ENCODE results near the gene ARID4B. TPM values are rescaled to one million over a fixed set of nuclear protein-coding genes. Genes with fewer than 3 reads are reported as not detected.
"Not testable (repeated sequence)": the region's sequence is repeated elsewhere in the genome, so short reads cannot be mapped to it uniquely, and the experiment has no call there.

The ARID4B gene
- total RNA-seq, 1 donor from 2014 or later: 87.0 TPM

GRCh38 chr1:235159930-235160329 lies 168.0 kb downstream of the ARID4B start:
- not testable (repeated sequence) for DNase-seq

DNA sequence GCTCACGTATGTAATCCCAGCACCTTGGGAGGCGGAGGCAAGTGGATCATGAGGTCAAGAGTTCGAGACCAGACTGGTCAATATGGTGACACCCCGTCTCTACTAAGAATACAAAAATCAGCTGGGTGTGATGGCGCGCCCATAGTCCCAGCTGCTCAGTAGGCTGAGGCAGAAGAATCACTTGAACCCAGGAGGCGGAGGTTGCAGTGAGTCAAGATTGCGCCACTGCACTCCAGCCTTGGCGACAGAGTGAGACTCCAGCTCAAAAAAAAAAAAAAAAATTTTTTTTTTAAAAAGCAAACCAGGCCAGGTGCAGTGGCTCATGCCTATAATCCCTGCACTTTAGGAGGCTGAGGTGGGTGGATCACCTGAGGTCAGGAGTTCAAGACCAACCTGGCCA lies 168.7 kb downstream of the ARID4B start:
- not testable (repeated sequence) for DNase-seq

DNA sequence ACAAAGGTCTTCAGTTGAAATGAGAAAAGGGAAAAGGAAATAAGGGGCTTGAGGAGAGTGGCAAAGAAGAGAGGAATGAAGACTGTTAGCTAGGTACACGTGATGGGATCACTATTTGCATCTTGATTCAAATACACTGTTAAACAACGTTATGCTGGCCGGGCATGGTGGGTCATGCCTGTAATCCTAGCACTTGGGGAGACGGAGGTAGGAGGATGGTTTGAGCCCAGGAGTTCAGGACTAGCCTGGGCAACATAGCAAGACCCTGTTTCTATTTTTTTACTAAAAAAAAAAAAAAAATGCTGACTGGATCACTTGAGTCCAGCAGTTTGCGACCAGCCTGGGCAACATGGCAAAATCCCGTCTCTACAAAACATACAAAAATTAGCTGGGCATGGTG lies 169.3 kb downstream of the ARID4B start:
- no peak for DNase-seq

DNA sequence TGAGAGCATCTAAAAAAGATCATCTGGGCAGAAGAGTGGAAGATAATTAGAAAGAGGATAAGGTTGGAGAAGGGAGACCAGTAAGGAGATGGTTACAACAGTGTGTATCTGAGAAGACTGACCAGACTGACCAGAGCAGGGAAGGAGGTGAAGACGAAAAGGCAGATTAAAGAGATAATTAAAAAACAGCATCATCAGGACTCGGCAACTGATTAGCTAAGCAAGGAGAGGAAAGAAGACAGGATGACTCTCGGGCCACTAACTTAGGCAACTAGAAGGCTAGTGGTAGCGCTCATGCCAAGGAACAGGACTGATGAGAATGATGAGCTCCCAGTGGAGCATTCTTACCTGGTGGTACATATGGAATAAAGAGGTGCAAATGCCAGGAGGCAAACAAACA lies 170.8 kb downstream of the ARID4B start:
- DNase-seq: no peak

- no peak for DNase-seq
These were observed 171.2 kb downstream of the ARID4B start for GRCh38 chr1:235156740-235157139.

DNA sequence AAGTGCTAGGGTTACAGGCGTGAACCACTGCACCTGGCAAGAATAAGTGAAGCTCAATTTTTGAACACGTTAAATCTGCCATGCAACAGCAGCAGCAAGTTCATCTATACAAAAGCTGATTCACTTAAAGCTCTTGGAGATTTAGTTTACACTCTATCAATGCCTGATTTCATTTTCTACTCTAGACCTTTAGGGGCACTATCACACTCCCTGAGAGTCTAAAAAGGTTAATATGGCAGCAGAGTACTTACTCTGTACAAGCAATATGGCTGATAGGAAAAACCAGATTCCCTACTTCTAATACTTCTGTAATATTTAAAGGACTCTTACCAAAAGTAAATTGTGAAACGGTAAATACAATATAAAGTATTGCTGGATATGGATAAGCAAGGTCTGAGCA lies 171.7 kb downstream of the ARID4B start:
- DNase-seq: no peak

- no peak for DNase-seq
These were observed 175.7 kb downstream of the ARID4B start for GRCh38 chr1:235152235-235152634.

- DNase-seq: no peak
These were observed 176.9 kb downstream of the ARID4B start for GRCh38 chr1:235151033-235151432.

DNA sequence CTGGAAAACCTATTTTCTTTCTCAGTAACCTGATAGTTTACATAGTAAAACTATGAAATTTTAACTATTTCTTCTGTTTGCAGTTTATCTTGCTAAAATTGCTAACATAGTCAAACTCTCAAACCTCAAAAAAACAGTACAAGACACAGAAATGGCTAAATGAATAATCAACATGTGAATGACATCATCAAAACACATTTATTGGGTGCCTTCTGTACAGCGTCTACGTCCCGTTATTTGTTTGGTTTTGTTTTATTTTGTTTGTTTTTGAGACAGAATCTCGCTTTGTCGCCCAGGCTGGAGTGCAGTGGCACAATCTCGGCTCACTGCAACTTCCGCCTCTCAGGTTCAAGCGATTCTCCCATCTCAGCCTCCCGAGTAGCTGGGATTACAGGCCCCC lies 178.2 kb downstream of the ARID4B start:
- DNase-seq: no peak

GRCh38 chr1:235147269-235147668 lies 180.7 kb downstream of the ARID4B start:
- DNase-seq: no peak

DNA sequence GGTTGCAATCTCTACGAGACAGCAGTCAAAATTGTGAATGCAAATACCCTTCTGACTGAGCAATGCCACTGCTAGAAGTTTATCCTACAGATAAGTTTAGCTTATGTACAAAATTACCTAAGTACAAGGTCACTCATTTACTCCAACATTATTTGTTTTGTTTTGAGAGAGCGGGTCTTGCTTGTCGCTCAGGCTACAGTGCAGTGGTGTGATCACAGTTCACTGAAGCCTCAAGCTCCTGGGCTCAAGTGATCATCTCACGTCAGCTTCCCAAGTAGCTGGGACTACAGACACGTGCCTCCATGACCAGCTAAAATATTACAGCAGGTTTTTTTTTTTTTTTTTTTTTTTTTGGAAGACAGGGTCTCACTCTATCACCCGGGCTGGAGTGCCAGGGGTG lies 182.3 kb downstream of the ARID4B start:
- DNase-seq: no peak

DNA sequence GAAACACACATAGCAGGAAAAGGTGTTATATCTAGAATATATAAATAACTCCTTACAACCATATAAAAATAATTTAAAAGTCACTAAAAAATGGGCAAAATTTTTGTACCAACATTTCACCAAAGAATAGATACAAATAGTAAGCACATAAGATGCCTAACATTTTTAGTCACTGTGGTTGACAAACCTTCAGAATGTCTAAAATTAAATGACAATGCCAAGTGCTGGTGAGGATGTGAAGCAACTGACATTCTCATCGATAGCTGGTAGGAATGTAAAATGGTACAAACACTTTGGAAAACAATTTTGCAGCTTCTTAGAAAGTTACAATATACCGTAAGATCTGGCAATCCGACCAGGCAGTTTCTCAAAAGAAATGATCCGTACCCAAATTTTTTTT lies 185.0 kb downstream of the ARID4B start:
- DNase-seq: no peak

DNA sequence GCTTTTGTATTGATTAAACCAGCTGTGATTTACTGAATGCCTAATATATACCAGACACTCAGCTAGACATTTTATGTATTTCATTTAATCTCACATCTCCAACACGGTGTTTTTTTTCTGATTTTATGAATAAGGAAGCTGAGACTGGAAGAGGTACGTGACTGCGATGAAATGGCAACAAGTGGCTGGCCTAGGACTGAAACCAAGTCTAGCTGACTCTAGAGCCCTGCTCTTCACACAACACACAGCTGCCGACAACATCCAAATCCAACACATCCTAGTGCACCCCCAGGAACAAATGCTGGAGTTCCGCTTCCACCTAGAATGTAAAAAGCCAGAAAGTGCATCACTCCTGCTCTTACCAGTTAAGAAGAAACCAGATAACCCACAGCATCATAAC lies 188.7 kb downstream of the ARID4B start:
- DNase-seq: no peak

GRCh38 chr1:235138821-235139220 lies 189.2 kb downstream of the ARID4B start:
- no peak for DNase-seq

DNA sequence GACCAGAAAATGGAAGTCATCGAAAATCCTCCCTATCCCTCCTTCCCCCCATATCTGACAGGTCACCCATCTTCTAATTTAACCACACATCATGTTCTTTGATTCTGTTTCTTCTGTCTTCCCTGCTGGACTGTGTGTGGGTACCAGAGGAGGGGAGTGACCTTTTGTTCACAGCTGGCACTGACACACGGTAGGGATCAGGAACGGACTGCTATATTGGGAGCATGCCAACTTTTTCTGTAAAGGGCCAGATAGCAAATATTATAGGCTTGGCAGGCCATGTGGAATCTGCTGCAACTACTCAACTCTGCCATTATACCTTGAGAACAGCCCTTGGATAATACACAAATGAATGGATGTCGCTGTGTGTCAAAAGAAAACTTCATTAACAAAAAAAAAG lies 191.9 kb downstream of the ARID4B start:
- no peak for DNase-seq

GRCh38 chr1:235134171-235134570 lies 193.8 kb downstream of the ARID4B start:
- no peak for DNase-seq

GRCh38 chr1:235133086-235133485 lies 194.9 kb downstream of the ARID4B start:
- no peak for DNase-seq

DNA sequence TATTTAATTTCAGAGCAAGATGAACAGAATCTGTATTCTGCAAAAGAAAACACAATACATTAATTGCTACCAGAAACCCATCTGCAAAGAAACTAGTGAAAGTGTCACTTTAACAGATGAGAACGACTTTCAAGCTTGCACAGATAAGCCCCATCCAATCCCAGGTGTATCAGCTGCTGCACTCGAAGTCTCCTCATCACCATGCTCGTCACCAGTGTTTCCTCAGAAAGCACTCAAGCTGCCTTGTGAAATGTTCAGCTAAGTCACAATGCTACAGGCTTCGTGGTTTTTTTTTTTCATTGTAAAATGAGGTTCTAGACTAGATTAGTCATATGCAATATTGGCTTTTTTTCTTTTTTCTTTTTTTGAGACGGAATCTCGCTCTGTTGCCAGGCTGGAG lies 196.0 kb downstream of the ARID4B start:
- no peak for DNase-seq

DNA sequence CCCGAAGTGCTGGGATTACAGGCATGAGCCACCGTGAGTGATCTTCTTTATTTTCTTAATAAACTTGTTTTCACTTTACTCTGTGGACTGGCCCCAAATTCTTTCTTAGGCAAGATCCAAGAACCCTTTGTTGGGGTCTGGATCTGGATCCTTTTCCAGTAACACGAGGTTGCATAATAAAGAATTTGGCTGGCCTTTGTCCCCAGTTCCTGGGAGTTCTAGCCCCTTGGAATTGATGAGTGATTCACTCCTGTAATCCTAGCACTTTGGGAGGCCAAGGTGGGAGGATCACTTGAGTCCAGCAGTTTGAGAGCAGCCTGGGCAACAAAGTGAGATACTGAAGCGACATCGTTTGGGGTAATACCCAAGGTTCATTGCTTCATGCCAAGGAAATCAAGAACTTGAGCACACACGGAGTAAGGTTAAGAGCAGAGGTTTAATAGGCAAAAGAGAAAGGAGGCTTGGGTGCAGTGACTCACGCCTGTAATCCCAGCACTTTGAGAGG lies 197.2 kb downstream of the ARID4B start:
- no peak for DNase-seq

- no peak for DNase-seq
These were observed 198.0 kb downstream of the ARID4B start for GRCh38 chr1:235129774-235130570.

DNA sequence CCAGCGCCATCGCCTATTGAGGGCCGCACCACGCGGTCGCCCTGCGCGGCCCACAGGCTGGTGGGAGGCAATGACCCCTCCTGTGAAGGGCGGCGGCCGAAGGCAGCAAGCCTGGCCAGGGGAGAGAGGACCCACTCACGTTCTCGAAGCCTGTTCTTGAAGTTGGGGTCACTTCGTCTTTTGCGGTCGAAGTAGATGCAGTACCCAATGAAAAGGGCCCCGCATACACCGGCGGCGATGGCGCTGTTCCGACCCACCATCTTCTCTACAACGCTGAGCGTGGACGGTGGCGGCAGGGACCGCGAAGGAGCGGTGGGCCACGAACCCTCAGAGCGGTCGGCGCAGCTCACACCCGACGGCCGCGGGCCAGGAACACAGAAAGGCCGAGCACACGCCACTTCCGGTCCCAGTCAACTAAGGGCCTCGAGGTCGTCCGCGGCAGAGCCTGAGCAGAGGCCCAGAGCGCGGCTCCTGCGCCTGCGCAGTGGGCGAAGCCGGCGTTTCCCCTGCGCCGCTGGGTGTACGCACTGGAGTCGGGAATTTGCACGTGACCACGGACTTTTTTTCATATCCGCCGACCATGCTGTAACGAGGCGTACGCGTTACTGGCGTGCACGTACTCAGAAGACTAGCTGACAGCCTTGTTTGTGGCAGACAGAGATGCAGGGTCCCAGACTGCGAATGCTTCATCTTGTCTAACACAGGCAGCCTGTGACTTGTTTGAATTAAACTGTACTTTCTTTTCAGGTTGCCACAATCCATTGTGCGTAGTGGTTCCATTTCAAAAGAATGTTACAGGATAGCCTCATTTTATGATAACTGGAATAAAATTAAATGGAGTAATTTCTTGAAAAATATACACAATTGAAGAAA lies 199.3 kb downstream of the ARID4B start, which contains the start of gene TOMM20:
TOMM20 (minus strand) TSS at position 382 of the 873 bp plus-strand sequence; CDS start at position 260, 122 bp downstream.
- DNase-seq: peak; percentile 94

- DNase-seq: no peak
These were observed 200.1 kb downstream of the ARID4B start for GRCh38 chr1:235127732-235128455.

DNA sequence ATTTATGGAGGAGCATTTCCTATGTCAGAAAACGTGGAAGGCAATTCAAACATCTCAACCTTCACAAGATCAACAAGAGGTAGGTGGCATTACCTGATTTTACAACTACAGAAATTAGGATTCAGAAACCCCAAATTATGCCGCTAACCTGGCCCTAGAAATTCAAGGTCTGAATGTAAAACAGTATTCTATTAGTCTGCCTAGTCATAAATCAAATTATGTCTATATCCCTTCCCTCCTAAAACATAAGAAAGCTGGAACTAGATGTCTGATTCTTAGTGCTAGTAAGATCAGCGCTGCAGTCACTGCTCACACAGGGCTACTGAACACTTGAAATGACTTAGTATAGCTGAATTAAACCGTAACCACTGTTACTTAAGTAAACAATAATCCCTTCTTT lies 200.8 kb downstream of the ARID4B start:
- no peak for DNase-seq
